Loucy (cell line): Measurements from ENCODE around the gene HAPLN2.

Source experiments
- EZH2phosphoT487 ChIP-seq: fragments of 200-600 bp; IDR thresholded peaks from 2 replicates; pipeline ENCODE4 v1.6.1; 2018; ENCODE audit warnings: antibody characterized with exemption, mild to moderate bottlenecking, moderate library complexity, borderline replicate concordance
- TF ChIP-seq, protein P1 (sequence below): fragments of 200-600 bp; sonication (generic); conservative IDR thresholded peaks from 2 replicates; pipeline ENCODE4 v1.5.1; 2014; ENCODE audit warnings: mild to moderate bottlenecking, antibody characterized with exemption, low read length

DNA sequence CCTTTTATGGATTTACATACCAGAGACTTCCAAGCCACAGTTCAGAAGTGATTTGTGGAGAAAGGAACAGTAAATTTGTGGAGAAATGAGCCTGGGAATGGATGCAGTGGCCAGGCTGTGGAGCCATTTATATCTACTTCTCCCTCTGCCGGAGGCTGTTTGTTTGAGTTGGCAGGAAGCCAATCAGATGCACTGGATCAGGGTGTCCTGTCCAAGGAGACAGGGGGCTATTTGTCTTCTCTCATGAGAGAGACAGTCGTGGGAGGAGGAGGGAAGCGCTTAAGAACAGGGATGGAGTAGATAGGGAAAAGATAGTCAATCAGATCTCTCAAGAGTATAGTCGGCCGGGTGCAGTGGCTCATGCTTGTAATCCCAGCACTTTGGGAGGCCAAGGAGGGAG is 2.8 kb upstream of the HAPLN2 start:
- TF ChIP-seq, protein P1, sequence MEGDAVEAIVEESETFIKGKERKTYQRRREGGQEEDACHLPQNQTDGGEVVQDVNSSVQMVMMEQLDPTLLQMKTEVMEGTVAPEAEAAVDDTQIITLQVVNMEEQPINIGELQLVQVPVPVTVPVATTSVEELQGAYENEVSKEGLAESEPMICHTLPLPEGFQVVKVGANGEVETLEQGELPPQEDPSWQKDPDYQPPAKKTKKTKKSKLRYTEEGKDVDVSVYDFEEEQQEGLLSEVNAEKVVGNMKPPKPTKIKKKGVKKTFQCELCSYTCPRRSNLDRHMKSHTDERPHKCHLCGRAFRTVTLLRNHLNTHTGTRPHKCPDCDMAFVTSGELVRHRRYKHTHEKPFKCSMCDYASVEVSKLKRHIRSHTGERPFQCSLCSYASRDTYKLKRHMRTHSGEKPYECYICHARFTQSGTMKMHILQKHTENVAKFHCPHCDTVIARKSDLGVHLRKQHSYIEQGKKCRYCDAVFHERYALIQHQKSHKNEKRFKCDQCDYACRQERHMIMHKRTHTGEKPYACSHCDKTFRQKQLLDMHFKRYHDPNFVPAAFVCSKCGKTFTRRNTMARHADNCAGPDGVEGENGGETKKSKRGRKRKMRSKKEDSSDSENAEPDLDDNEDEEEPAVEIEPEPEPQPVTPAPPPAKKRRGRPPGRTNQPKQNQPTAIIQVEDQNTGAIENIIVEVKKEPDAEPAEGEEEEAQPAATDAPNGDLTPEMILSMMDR, result no peak
- TF ChIP-seq EZH2phosphoT487, result no peak
